Endothelial cell of umbilical vein (primary cell): ENCODE measurements around the gene PLSCR2. TPM values are rescaled to one million over a fixed set of nuclear protein-coding genes. Genes with fewer than 3 reads are reported as not detected.

Experiments
- BruUV-seq: library from RNA; stranded (reverse); fragments of 400-500 nt; replicated peaks from 2 replicates; lab custom pipeline; 2021; lab: Mats Ljungman, UMichigan
- CTCF ChIA-PET: fragments of 300-600, 350-600 bp; sonication (Branson Sonifier 250); formaldehyde crosslinking; loops from one replicate; lab custom pipeline; 2021; ENCODE audit warnings: antibody characterized with exemption, inconsistent platforms; lab: Charles Lee
- POLR2A ChIA-PET: fragments of 300-600, 350-600 bp; sonication (Branson Sonifier 250); formaldehyde crosslinking; loops from one replicate; lab custom pipeline; 2021; ENCODE audit warnings: antibody characterized with exemption, inconsistent platforms; lab: Charles Lee
- DNase-seq: peaks from one replicate; pipeline ENCODE4 v3.0.0-alpha.2; 2011; ENCODE audit warnings: low read depth, low spot score
- FAIRE-seq: peaks from 2 replicates; lab custom pipeline; 2011; peaks lifted over from hg19 to GRCh38; lab: Jason Lieb, UNC
- H2AFZ ChIP-seq: 2 replicates; pipeline ENCODE4 v1.6.0; 2012; ENCODE audit warnings: low read depth, low read length, control low read depth, inconsistent platforms
- H3K27ac ChIP-seq: 2 replicates; pipeline ENCODE4 v1.5.1; 2011; ENCODE audit warnings: low read depth, mild to moderate bottlenecking, control low read depth, low read length, moderate library complexity; ENCODE audit not compliant: insufficient read depth
- H3K27me3 ChIP-seq, 2 experiments: 2 replicates each; pipeline versions ENCODE4 v1.6.0 to v1.6.1; 2011; ENCODE audit warnings: low read length in 2 of 2, mixed read lengths in 1 of 2; ENCODE audit not compliant: control insufficient read depth in 2 of 2, insufficient read depth in 2 of 2
- H3K36me3 ChIP-seq, 2 experiments: 2 replicates in 1 of 2; 3 replicates in 1 of 2; pipeline ENCODE4 v1.5.1; 2011; ENCODE audit warnings: low read length in 2 of 2, mild to moderate bottlenecking in 1 of 2, moderate library complexity in 1 of 2; ENCODE audit not compliant: control insufficient read depth in 2 of 2, insufficient read depth in 2 of 2; ENCODE audit errors: extremely low read depth in 1 of 2
- H3K4me1 ChIP-seq: 3 replicates; pipeline ENCODE4 v1.5.1; 2011; ENCODE audit warnings: mild to moderate bottlenecking, low read length; ENCODE audit not compliant: control insufficient read depth, insufficient read depth; ENCODE audit errors: extremely low read depth
- H3K4me2 ChIP-seq: 2 replicates; pipeline ENCODE4 v1.6.1; 2011; ENCODE audit warnings: low read length, control low read depth, mixed read lengths; ENCODE audit not compliant: insufficient read depth
- H3K4me3 ChIP-seq, 3 experiments: fragments of 200-600 bp in 1 of 3; sonication (generic), shearing (Covaris generic) in 1 of 3; replicated peaks in 1 of 3; 2 replicates each; pipeline ENCODE4 v1.5.1; 2011 to 2016; ENCODE audit warnings: control low read depth in 3 of 3, low read length in 3 of 3, mild to moderate bottlenecking in 2 of 3, inconsistent platforms in 1 of 3, low read depth in 1 of 3, moderate library complexity in 1 of 3; ENCODE audit not compliant: insufficient read depth in 1 of 3
- H3K79me2 ChIP-seq: 2 replicates; pipeline ENCODE4 v1.6.0; 2012; ENCODE audit warnings: low read length, inconsistent platforms; ENCODE audit not compliant: control insufficient read depth, insufficient read depth
- H3K9ac ChIP-seq: replicated peaks from 2 replicates; pipeline ENCODE3; 2011; ENCODE audit warnings: low read length, control low read depth; ENCODE audit not compliant: insufficient read depth; ENCODE audit errors: extremely low read depth
- H3K9me1 ChIP-seq: replicated peaks from 3 replicates; pipeline ENCODE4 v1.6.0; 2011; ENCODE audit warnings: mild to moderate bottlenecking, low read length; ENCODE audit not compliant: control insufficient read depth, insufficient read depth; ENCODE audit errors: extremely low read depth
- H3K9me3 ChIP-seq: replicated peaks from 2 replicates; pipeline ENCODE4 v1.5.1; 2012; ENCODE audit warnings: low read length, inconsistent platforms; ENCODE audit not compliant: control insufficient read depth, insufficient read depth
- H4K20me1 ChIP-seq: replicated peaks from 2 replicates; pipeline ENCODE3; 2011; ENCODE audit warnings: mild to moderate bottlenecking, low read length; ENCODE audit not compliant: control insufficient read depth, insufficient read depth; ENCODE audit errors: extremely low read depth
- CTCF ChIP-seq, 2 donors: IDR thresholded peaks; 1 replicate in 1 of 2; 2 replicates in 1 of 2; pipeline ENCODE4 v1.5.1; 2011; ENCODE audit warnings: low read length in 2 of 2, mild to moderate bottlenecking in 2 of 2, moderate library complexity in 2 of 2, control low read depth in 1 of 2, inconsistent platforms in 1 of 2, low read depth in 1 of 2; ENCODE audit not compliant: insufficient read depth in 1 of 2; ENCODE audit errors: extremely low read depth in 1 of 2
- EZH2 ChIP-seq: IDR thresholded peaks from 2 replicates; pipeline ENCODE4 v1.6.1; 2012; ENCODE audit warnings: borderline replicate concordance, low read depth, mild to moderate bottlenecking, moderate library complexity, low read length, inconsistent platforms; ENCODE audit not compliant: severe bottlenecking
- FOS ChIP-seq: IDR thresholded peaks from 2 replicates; pipeline ENCODE4 v1.6.1; 2011; ENCODE audit warnings: mild to moderate bottlenecking, low read length, moderate library complexity, borderline replicate concordance; ENCODE audit not compliant: insufficient read depth
- JUN ChIP-seq: IDR thresholded peaks from 2 replicates; pipeline ENCODE4 v1.6.1; 2011; ENCODE audit warnings: borderline replicate concordance, low read depth; ENCODE audit not compliant: insufficient read length, insufficient read depth
- MYC ChIP-seq: IDR thresholded peaks from one replicate; pipeline ENCODE4 v1.6.1; 2011; ENCODE audit warnings: mild to moderate bottlenecking, low read depth, low read length
- POLR2A ChIP-seq: IDR thresholded peaks from 2 replicates; pipeline ENCODE4 v1.6.1; 2012; ENCODE audit warnings: low read depth, mild to moderate bottlenecking, control low read depth, low read length
- dilution Hi-C: fragments of 300-500 bp; cut with MboI; formaldehyde crosslinking; loops from one replicate; pipeline ENCODE4 v1.15.0; 2019; ENCODE audit warnings: low sequenced_read_pairs; ENCODE audit not compliant: extremely low pct_ligation_motif_present
- intact Hi-C: fragments of 100-400 bp; cut with micrococcal nuclease; formaldehyde crosslinking; loops from one replicate; pipeline ENCODE4 v1.10.0; 2022
- polyA plus RNA-seq, 4 experiments: library from polyadenylated mRNA; depleted of rRNA in 3 of 4; stranded (reverse) in 3 of 4; unstranded in 1 of 4; fragments of >200 nt; gene quantifications; 2 replicates each; pipeline versions ENCODE4 v1.2.1 to v1.2.3, GENCODE V29; 2011 to 2012; ENCODE audit warnings: missing spikeins in 1 of 4
- total RNA-seq: library from RNA; stranded (reverse); gene quantifications from 2 replicates; pipeline ENCODE4 v1.2.3, GENCODE V29; 2021

PLSCR2 gene
- total and polyA plus RNA-seq, 2 donors (not counting 3 experiments of a cell fraction or from before 2014, with no cell fraction given): not detected

GRCh38 chr3:146468671-146469149, 651 bp downstream of the PLSCR2 start:
- dilution Hi-C loops: no loop called here
- peak overlapping the region; percentile 75 for H3K4me2 ChIP-seq
- no peaks in the 10 kb centered on the region for H3K9me1 ChIP-seq
- intact Hi-C loops: loop anchor here (1.0 kb wide), 1 partner anchor 76 kb away; the partner anchor contains the start of gene PLSCR1
- no TSS peak for BruUV-seq
- CTCF ChIA-PET: interaction anchor here (1.1 kb wide), 1 partner anchor 142 kb away, joined by 4 read pairs; no protein-coding TSS in a partner anchor
- no peak for FAIRE-seq
- no peaks in the 10 kb centered on the region for H3K4me1 ChIP-seq
- H3K27ac ChIP-seq: peak overlapping the region; percentile 1
- TF ChIP-seq POLR2A: no peak
- no peaks in the 10 kb centered on the region for H4K20me1 ChIP-seq
- no peaks in the 10 kb centered on the region for H3K9me3 ChIP-seq
- H3K9ac ChIP-seq: no peak overlapping the region
- peak overlapping the region in 1 of 3 experiments; percentile 52 for H3K4me3 ChIP-seq
- no peaks in the 10 kb centered on the region for H3K79me2 ChIP-seq
- H3K36me3 ChIP-seq: no peaks in the 10 kb centered on the region
- H3K27me3 ChIP-seq: no peaks in the 10 kb centered on the region
- POLR2A ChIA-PET: no interaction called here
- peak overlapping the region; percentile 96 for H2AFZ ChIP-seq
- no peak for DNase-seq

- DNase-seq (no peak), FAIRE-seq (no peak)
- H3K27ac ChIP-seq: no peak overlapping the region
- dilution Hi-C loops (no loop called here), intact Hi-C loops (no loop called here)
- no peaks in the 10 kb centered on the region for H3K9me1 ChIP-seq
- H3K4me3 ChIP-seq: no peak overlapping the region
- H3K36me3 ChIP-seq: no peaks in the 10 kb centered on the region
- no TSS peak for BruUV-seq
- H3K9me3 ChIP-seq: no peaks in the 10 kb centered on the region
- no peak overlapping the region for H3K9ac ChIP-seq
- CTCF ChIA-PET: no interaction called here
- no peaks in the 10 kb centered on the region for H3K27me3 ChIP-seq
- no peaks in the 10 kb centered on the region for H4K20me1 ChIP-seq
- no peak overlapping the region for H3K4me2 ChIP-seq
- POLR2A ChIA-PET: no interaction called here
- no peaks in the 10 kb centered on the region for H3K79me2 ChIP-seq
- no peaks in the 10 kb centered on the region for H3K4me1 ChIP-seq
- H2AFZ ChIP-seq: peak overlapping the region; percentile 21
- TF ChIP-seq MYC (no peak), FOS (no peak), CTCF (IDR thresholded peaks at IDR 0.05; ENCODE audit: extremely low read depth in 1 of 2, insufficient read depth in 1 of 2, low read depth in 1 of 2, low read length in 2 of 2) (no peak), EZH2 (no peak), POLR2A (no peak), JUN (no peak)
Observed at GRCh38 chr3:146468234-146468633, 1.1 kb downstream of the PLSCR2 start.
